Right lung (tissue), 5 donors: ENCODE data around the gene PTPRN2. TPM values are rescaled to one million over a fixed set of nuclear protein-coding genes. Genes with fewer than 3 reads are reported as not detected.

ENCODE experiments used
- DNase-seq, 2 donors: peaks; one replicate each; pipeline ENCODE4 v3.0.0-alpha.2; 2013
- polyA plus RNA-seq, 5 donors: library from polyadenylated mRNA; unstranded; fragments of 120-200 nt; gene quantifications; one replicate each; pipeline versions ENCODE4 v1.2.1 to v1.2.3, GENCODE V29; 2013; ENCODE audit warnings: inconsistent platforms in 1 of 5, low replicate concordance in 1 of 5; ENCODE audit not compliant: insufficient read length in 5 of 5, insufficient read depth in 1 of 5

The PTPRN2 gene
- polyA plus RNA-seq, 5 donors: 6.2 to 8.1 (median 7.0) TPM

DNA sequence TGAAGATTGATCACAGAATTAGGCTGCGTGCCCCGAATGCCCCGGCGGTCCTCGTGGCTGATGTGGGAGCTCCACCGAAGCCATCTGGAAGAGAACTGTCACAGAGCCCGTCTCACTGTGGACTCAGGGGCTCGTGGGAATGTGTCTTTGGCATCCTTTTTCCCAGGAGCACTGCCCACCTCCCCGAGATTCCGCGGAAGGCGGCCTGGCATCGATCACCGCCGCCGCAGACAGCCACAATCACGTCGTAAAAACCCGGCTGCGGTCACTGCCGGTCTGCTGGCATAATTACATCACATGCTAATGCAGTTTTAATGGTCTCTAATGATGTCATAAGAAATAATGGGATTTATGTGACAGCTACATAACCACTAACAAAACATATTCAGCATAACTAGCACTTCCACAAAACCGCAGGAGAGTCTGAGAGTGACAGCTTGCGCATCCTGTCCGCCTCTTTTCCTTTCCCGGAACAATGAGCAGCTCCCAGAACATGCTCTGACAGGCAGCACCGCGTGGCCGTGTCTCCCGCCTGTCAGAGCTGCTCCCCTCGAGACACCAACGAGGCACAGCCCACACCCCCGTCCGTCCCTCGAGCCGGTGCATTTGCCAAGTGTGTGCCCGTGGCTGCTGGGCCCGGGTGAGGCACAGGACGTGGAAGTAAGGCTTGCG is 490.0 kb downstream of the PTPRN2 start:
- no peak for DNase-seq

- no peak for DNase-seq
Measured at GRCh38 chr7:158097106-158097452, 490.5 kb downstream of the PTPRN2 start.

- no peak for DNase-seq
Measured at GRCh38 chr7:158096582-158096981, 491.0 kb downstream of the PTPRN2 start.

DNA sequence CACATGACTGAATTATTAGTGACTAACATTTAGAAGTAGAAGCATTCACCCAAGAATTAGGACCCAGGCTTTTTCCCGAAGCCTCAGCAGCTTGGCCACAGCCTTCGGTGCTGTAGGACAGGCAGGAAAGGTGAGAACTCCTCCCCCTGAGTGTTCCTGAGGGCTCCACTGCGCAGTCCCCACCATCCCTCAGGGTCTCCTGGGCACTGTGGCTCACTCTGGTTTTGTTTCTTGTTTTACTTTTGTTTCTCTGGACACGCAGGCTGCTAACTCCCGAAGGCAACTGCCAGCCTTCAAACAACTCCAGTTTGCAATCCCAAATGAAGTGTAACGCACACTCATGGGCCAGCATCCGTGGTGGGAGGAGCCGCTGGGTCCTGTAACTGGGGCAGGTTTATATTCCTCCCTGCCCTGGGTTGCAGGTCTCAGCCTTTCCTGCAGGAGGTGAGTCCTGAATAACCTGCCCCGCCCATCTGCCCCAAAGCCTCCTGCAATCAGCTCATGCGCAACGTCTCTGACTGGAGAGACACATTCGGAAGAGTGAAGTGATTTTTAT is 492.9 kb downstream of the PTPRN2 start:
- no peak for DNase-seq

DNA sequence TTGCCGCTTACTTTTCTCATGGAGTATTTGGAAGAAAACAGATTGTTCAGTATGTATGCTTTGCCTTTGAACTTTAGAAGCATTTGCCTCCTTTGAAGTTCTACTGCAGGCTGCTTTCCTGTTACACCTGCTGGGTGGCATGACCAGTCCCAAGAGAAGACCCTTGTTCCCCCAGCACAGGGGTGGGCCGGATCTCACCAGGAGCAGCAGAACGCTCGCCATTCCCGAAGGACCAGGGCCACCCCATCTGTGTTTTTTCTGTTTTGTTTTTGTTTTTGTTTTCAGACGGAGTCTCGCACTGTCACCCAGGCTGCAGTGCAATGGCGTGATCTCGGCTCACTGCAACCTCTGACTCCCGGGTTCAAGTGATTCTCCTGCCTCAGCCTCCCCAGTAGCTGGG is 493.6 kb downstream of the PTPRN2 start:
- no peak for DNase-seq

GRCh38 chr7:158093156-158093796 is 494.3 kb downstream of the PTPRN2 start:
- DNase-seq: no peak

GRCh38 chr7:158087196-158087595 is 500.4 kb downstream of the PTPRN2 start:
- DNase-seq: no peak

- no peak for DNase-seq
Measured at GRCh38 chr7:158085741-158086695, 501.6 kb downstream of the PTPRN2 start.

GRCh38 chr7:158084555-158084954 is 503.1 kb downstream of the PTPRN2 start:
- no peak for DNase-seq

DNA sequence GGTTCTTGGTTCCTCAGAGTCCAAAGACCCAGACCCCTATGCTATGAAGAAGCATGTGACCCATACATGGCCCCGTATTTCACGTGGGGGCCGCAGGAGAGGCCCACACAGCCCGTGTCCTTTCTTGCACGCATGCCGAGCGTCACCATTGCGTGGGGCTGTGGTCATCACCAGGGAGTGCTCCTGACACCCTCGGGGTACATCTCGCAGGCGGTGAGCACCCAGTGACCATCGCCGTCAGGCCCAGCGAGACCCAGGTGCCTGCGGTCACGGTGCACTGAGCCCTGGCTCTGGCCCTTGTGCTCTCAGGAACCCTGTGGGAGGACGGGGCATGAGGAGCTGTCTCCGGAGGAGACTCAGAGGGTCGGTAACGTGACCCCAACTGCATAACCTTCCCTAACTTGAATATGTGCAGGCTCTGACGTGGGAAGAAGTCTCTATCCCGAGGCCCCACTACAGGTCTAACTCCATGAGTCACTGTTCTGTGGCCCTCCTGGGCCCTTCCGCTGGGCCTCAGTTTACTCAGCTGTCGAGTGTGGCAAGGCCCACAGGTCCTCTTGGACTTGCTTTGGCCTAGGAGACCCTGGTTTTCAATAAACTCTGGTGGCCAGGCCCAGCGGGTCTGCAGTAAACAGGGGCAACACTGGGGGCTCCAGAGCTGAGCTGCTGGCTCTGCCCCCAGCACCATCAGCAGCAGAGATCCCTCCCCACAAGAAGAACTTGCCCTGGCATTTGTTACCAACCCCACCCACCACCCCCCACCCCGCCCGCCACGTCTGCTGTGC is 503.9 kb downstream of the PTPRN2 start:
- DNase-seq: no peak

- no peak for DNase-seq
Measured at GRCh38 chr7:158082761-158083160, 504.9 kb downstream of the PTPRN2 start.

DNA sequence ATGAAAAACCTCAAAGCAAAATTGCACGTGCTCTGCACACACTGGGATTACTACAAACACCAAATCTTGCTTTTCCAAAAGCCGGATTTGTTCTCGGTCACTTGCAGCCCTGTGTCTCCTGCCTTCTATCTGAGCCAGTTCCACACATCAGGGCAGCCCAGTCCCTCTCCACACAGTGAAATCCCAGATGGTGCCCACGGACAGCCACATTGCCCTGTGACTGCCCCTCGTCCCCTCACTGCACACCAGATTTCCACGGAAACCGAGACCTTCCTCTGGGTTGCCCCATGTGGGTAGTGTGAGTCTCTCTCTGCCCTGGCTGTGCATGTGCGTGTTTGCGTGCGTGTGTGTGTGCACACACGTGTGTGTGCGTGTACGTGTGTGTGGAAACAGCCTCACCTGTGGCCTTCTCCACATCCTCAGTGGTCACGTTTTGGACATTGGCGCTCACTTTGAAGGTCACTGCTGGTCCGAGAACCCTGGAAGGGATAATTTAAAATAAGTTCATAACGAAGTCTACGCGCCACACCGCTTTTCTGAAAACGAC is 506.7 kb downstream of the PTPRN2 start:
- no peak for DNase-seq

DNA sequence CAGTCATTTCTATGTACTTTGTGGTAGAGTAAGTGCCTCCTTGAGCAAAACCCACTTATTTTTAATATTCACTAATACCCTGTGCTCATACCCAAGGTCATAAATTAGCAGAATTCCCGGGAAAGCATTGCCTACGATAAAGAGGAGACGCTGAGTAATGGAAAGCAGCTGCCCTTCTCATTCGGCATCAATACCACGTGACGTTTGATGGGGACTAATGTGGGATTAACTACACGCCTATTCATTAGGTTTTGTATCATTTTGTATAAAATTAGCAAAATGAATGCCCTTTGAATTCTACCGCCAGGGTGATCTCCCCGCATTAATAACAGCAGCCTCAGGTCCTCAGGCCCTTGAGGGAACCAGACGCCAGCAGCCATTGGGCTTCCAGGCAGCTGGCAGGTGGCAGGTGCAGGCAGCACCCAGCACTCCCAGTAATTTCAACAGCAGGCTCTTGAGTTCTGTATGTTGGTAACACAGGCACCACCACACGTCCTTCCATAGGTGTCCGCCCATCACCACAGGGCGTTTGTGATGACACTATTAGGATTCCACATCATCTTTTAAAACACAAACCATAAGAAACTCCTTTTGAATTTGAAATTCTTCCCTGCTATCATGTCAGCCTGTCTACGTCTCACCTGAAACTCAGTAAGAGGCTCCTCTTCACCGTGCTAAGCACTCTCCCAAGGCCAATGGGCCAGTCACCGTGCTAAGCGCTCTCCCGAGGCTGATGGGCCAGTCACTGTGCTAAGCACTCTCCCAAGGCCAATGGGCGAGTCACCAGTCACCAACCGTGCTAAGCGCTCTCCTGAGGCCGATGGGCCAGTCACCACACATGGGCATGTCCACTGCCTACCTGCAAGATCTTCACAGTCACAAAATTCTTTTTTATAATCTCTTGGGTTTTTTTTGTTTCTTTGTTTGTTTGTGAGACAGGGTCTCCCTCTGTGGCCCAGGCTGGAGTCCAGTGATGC is 509.4 kb downstream of the PTPRN2 start:
- no peak for DNase-seq

DNA sequence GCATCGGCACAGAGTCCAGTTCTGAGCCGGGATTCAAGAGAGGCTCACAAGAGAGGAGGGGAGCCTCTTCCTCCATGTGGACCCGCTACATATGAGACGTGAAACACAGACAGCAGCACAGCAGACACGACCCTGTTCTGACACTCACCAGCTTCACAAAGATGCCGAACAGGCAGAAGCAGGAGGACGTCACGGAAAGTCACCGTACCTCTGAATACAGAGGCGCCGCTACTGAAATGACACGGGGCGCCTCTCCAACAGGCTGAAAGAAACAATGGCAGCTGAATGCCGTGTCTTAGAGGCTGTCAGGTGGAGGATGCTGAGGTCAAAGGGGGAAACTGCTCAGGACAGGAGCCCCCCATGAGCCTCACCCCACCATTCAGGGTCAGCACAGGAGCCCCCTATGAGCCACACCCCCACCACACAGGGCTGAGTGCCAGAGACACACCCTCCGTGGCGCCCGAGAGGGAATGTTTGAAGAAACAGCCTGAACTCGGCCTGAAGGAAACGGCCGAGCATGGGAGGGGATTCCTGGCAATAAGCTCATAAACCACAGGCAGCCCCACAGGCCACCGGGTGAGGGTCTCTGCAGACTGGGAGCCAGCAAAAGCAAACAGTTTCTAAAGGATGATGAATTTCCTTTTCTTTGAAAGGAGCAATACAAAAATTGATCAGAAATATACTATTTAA is 510.3 kb downstream of the PTPRN2 start:
- DNase-seq: no peak

DNA sequence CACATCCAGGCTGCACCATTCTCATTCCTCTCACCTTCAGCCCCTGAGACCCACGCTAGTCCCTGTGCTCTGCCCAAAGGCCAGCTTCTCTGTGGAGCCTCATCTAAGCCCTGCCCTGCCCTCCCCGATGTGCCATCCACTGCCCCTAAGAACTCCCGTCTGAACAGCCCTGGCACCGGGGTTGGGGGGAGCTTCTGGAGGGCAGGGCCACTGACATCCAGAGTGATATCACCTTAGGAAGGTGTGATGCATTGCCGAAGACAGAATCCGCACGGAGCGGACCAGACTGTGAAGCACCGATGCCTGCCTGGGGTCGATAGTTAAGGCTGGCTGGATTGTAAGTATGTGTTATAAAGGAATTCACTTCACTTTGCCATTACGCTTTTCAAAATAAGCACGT is 511.0 kb downstream of the PTPRN2 start:
- DNase-seq: no peak

DNA sequence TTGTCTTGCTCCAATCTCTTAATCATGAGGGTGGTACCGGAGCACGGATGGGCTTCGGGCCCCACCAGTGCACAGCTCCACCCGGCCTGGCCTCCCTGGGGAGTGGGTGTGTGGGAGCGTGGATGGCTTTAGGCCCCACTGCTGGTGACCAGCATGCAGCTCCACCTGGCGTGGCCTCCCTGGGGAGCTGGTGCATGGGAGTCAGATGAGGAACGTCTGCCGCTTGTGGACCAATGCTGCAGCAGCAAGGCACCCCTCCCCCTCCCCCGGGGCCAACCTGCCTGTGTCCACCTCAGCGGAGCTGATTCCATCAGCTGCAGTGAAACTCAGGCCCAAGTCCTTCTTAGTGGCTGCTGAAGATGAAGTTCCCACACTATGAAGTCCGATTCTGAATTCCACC is 511.4 kb downstream of the PTPRN2 start:
- DNase-seq: no peak

- no peak for DNase-seq
Measured at GRCh38 chr7:158075633-158076001, 512.0 kb downstream of the PTPRN2 start.

DNA sequence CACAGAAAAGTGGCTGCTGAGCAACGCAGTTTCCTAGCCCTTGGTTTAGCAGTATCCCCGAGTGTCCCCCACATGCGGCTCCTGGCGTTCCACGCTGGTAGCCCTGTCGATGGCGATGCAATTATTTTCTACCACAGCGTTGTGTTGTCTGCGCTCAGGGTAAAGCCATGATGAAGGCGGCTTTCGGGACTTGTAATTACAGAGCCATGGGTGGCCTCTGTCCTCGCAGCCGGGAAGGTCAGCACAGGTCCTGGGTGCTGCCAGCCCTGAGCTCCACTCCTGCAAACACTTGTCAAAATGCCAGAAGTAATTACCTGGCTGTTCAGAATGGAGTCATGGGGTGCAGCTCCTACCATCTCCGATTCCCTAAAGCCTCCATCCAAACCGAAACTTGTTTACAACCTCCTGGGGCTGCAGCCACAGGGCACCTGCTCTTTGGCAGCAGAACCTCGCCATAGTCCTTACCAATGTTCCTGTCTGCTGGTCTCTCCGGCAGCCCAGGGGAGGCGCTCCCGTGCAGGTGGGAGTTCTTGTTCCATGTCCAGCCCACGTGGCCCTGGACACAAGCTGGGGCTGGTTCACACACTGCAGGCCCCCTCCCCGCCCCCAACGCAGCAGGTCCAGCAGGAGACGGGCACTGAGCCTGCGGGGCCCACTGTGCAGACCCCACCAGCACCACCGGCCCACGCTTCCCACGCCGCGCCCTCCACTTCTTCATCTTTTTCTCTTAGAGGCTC is 512.6 kb downstream of the PTPRN2 start:
- no peak for DNase-seq
